Measurements from ENCODE around the gene SLC38A3.

DNA sequence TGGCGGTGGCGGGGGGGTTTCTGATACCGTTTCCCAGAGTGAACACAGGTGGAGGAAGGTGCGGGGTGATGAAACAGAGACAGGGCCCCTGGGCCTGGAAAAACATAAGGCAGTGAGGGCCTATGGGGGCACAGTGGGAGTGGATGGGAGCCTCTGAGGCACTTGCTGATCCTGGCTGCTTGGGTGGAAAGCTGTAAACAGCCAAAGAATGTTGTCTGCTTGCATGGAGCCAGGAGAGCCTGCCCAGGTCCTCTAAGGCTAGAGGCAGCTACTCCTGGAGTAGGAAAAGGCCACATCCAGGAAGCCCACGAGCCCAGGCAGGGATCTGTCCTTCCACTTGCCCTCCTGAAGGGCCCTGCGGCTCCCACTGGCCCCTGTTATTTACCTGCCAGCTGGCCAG is 60.9 kb downstream of the SLC38A3 start:
- TF ChIP-seq CTCF (IDR thresholded peaks at IDR 0.05) = no peak
- TF ChIP-seq POLR2A (IDR thresholded peaks at IDR 0.05) = no peak

All from Peyer's patch (tissue), 4 donors.